Stimulated activated CD8-positive, alpha-beta memory T cell treated with anti-CD3 and anti-CD28 coated beads, Interleukin-15, amount 100 ng/mL, for 48 hours (primary cell): ENCODE measurements around the gene P3H3.

Source experiments
- DNase-seq, 2 donors: peaks; one replicate each; pipeline ENCODE4 v3.0.0-alpha.2; 2020; ENCODE audit warnings: low read depth in 2 of 2

Gene P3H3

DNA sequence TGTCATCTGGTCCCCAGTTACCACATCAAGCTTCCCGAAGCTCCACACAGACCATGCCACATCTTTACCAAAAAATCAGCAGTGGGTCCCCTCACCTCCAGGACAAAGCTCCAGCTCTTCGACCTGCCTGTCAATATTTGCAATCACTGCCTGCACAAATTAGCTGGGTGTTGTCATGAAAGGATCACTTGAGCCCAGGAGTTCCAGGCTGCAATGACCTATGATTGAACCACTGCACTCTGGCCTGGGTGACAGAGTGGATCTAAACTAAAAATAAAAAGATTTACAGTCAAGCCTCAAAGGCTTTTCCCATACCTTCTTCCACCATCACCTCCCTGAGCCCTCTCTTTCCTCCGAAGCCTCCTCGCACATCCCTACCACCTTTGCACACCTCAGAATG is 31.6 kb upstream of the P3H3 start:
- no peak for DNase-seq

DNA sequence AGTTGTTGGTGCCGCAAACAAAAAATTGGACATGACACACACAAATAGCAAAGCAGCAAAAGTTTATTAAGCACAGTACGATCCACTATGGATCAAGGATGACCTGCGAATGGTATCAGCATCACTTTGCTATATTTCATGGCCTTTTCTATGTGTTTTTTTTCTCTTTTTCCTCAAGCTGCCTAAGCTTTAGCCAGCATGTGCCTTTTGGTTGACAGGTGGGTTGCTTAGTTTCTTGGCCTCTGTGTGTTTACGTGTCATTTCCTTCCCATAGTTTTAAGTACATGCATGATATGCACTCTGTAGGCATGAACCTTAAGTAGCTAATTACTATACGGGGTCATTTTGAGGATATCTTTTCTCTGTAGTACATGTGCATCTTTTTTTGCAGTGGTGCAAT is 29.1 kb upstream of the P3H3 start:
- no peak for DNase-seq

DNA sequence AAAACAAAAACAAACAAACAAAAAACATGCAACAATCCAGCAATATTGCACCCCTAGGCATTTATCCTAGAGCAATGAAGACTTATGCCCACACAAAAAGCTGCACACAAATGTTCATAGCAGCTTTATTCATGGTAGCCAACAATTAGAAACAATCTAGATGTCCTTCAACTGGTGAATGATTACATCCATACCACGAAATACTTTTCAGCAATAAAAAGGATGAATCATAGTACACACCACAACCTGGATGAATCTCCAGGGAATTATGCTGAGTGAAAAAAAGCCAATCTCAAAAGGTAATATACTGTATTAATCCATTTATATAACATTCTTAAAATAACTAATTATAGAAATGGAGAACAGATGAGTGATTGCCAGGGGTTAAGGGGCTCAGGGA is 21.0 kb upstream of the P3H3 start:
- DNase-seq: no peak

DNA sequence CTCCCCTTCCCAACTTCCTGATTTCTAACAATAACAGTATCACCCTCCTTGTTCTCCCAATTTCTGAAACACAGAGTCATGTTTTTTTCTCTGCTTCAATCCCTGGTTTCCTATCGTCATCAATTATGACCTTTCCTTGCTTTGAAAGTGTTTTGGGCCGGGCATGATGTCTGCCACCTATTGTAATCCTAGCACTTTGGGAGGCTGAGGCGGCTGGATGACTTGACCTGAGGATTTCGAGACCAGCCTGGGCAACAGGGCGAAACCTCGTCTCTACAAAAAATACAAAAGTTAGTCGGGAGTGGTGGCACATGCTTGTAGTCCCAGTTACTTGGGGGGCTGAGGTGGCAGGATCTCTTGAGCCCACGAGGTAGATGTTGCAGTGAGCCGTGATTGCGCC is 19.2 kb upstream of the P3H3 start:
- DNase-seq: no peak

DNA sequence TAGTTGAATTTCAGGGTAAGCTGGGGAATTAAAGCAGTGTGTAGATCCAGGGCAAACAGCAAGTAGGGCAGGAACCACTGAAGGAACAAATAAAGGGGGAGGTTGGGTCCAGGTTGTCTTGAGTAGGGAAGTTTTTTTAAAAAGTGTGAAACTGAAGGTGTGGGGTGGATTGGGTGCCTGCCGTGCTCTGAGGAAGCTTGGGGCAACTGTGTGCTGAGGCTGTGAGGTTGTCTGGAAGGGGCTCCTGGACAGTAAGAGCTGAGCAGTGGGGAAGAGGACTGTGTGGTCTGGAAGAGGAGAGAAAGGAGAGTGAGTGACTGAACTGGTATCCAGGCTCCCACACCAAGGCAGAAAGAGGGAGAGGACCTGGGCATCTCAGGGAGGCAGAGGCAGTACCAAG is 17.4 kb upstream of the P3H3 start:
- DNase-seq: no peak

DNA sequence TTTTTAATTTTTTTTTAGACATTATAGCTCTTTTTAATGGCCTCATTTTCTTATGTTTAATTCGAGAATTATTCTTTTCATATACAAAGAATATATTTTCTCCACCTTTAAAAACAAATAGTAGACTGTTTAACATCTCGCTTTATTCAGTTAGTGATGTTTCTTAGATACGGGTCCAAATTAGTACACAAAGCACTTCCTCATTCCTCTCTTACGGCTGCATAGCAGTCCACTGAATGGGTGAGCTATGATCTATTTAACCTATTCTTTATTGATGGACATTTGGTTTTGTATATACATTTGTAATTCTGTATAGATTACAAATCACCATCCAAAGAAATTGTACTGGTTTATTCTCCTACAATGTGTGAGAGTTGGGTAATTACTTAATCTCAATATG is 14.8 kb upstream of the P3H3 start:
- DNase-seq: no peak

DNA sequence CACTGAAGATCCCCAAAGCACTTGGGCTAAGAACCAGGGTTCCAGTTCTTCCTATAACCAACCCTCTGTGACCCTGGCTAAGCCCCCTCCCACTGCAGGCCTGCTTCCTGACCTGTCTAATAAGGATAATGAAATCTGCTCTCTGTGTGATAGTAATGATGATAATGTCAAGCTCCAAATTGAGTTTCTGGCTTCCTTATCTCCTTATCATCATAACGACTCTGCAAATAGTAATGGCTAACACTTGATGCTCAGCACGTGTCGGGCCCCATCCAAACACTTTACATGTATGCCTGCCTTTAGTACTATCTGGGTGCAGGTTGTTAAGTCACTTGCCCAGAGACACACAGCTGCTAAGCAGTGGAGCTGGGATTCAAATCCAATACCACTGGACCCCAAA is 11.6 kb upstream of the P3H3 start:
- DNase-seq: no peak

DNA sequence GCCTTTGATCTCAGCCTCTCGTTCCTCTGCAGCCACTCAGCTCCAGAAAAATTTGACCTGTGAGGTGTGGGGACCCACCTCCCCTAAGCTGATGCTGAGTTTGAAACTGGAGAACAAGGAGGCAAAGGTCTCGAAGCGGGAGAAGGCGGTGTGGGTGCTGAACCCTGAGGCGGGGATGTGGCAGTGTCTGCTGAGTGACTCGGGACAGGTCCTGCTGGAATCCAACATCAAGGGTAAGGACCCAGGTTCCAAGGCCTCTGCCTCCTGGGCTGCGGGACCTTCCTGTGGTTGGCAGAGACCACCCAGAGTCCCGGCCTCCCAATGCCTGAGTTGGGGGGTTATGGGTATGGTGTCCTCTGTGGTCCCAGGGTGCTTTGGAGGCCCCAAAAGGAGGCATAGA is 11.1 kb upstream of the P3H3 start:
- DNase-seq: no peak

DNA sequence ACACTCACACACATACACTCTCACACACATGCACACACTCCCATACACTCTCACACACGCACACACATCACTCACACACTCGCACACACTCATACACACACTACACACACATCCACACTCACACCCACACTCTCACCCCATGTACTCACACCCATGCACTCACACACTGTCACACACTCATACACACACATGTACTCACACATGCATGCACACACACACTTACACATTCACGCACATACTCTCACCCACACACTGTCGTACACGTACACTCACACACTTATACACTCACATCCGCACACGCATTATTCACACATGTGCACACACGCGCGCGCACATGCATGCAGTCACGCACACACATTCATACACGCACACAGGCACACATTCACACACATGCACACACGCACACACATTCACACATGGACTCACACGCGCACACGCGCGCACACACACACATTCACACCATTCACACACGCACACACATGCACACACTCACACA is 10.5 kb upstream of the P3H3 start:
- no peak for DNase-seq

DNA sequence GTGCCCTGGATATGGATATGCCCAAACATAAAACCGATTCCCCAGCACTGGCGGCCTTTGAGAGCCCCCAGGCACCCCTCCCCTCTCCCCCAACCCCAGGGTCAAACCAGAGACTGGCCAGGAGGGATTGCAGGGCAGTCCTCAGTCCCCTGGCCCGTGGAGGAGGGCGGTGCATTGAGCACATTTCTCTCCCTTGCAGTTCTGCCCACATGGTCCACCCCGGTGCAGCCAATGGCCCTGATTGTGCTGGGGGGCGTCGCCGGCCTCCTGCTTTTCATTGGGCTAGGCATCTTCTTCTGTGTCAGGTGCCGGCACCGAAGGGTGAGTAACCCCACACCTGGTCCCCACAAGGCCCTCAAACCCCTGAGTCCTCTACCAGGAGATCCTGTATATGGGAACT is 10.0 kb upstream of the P3H3 start:
- DNase-seq: no peak

DNA sequence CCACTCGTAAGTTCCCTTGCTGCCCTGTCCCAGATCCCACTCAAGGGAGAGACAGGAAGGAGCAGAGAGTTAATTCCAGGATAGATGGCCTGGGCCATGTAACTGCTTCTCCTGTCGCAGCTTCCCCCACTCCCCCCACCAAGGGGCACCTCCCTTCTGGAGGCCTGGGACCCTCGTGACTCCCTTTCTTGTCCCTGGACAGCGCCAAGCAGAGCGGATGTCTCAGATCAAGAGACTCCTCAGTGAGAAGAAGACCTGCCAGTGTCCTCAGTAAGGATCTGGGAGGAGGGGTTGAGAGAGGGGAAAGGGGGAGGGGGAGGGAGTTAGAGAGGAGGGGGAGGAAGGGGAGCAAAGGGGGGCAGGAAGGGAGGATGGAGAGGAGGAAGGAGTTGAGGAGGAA is 9.6 kb upstream of the P3H3 start:
- no peak for DNase-seq

DNA sequence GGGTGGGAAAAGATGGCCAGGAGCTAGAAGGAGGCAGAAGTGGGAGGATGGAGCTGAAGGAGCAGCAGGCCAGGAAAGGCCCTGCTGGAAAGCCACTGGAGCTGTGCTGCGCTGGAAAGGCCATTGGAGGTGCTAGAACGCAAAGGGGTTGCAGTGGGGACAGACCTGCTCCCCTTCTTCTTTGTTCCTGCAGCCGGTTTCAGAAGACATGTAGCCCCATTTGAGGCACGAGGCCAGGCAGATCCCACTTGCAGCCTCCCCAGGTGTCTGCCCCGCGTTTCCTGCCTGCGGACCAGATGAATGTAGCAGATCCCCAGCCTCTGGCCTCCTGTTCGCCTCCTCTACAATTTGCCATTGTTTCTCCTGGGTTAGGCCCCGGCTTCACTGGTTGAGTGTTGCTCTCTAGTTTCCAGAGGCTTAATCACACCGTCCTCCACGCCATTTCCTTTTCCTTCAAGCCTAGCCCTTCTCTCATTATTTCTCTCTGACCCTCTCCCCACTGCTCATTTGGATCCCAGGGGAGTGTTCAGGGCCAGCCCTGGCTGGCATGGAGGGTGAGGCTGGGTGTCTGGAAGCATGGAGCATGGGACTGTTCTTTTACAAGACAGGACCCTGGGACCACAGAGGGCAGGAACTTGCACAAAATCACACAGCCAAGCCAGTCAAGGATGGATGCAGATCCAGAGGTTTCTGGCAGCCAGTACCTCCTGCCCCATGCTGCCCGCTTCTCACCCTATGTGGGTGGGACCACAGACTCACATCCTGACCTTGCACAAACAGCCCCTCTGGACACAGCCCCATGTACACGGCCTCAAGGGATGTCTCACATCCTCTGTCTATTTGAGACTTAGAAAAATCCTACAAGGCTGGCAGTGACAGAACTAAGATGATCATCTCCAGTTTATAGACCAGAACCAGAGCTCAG is 8.8 kb upstream of the P3H3 start:
- no peak for DNase-seq

DNA sequence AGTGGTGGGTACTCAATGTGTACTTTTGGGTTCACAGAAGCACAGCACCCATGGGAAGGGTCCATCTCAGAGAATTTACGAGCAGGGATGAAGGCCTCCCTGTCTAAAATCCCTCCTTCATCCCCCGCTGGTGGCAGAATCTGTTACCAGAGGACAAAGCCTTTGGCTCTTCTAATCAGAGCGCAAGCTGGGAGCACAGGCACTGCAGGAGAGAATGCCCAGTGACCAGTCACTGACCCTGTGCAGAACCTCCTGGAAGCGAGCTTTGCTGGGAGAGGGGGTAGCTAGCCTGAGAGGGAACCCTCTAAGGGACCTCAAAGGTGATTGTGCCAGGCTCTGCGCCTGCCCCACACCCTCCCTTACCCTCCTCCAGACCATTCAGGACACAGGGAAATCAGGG is 8.0 kb upstream of the P3H3 start:
- DNase-seq: no peak

DNA sequence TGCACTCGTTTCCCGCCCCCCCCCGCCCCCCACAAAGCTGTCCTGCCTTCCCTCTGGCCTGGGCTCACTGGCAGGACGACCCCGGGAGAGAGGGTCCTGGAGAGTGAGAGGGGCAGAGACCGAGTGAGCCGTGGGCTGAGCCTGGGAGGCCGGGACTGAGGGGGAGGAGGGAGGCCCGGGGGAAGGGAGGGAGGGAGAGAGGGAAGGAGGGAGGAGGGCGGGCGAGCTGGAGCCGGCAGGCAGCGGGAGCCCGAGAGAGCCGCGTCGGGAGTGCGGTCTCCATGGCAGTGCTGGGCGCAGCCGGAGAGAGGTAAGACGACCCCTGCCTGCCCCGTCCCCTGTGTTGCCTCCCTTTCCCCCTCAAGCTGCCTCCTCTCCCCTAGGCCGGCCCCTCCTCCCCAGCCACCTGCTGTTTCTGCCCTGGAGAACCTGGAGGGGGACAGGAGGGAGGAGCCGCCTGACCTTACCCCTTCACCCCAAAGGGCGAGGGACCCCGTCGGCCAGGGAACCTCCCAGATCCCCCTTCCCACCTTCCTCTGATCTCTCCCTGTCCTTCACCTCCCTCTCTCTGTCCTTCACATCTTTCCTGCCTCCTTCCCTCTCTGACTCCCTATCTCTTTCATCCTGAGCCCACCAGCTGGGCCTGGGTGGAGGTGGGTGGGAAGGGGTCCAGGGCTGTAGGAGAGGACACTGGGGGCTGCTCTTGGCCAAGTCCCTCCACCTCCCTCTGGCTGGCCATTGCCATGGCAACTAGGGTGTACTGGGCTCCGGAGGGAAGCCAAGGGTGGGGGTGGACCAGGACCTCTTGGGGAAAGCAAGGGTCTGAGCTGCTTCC is 6.4 kb upstream of the P3H3 start, which contains the start of gene GPR162:
Gene GPR162, plus strand, starts transcription at position 231 of the 835 bp plus-strand sequence. CDS start 2,078 bp downstream, outside the sequence.
- no peak for DNase-seq

DNA sequence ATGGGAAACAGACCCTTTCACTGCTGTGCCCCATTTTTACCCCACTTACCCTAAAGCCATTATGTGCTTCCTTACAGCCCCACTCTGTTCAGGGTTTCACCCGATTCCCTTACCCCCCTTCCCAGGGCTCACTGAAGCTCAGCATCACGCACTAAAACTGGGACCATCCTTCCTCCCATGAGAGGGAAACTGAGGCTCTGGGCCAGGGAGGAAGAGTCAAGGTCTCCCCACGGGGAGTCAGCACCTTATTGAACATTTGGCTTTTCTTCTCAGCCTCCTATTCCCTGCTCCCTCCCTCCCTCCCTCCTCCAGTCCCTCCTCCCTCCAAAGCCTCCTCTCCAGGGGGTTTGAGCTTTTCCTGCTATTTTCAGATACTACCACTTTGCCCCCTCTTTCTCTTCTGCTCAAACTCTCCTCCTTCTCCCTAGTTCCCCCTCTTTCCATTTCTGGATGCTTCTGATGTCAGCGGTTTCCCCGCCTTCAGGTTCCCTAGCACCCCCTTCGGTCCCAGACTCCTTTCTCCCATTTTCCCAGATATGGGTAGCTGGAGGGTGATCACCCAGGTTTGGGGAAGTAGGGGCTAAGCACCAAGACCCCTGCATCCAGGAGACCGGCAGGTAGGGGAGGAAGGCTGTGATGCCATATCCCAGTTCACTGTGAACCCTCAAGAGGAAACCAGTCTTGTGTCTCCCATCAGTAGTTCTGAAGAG is 5.6 kb upstream of the P3H3 start:
- no peak for DNase-seq

DNA sequence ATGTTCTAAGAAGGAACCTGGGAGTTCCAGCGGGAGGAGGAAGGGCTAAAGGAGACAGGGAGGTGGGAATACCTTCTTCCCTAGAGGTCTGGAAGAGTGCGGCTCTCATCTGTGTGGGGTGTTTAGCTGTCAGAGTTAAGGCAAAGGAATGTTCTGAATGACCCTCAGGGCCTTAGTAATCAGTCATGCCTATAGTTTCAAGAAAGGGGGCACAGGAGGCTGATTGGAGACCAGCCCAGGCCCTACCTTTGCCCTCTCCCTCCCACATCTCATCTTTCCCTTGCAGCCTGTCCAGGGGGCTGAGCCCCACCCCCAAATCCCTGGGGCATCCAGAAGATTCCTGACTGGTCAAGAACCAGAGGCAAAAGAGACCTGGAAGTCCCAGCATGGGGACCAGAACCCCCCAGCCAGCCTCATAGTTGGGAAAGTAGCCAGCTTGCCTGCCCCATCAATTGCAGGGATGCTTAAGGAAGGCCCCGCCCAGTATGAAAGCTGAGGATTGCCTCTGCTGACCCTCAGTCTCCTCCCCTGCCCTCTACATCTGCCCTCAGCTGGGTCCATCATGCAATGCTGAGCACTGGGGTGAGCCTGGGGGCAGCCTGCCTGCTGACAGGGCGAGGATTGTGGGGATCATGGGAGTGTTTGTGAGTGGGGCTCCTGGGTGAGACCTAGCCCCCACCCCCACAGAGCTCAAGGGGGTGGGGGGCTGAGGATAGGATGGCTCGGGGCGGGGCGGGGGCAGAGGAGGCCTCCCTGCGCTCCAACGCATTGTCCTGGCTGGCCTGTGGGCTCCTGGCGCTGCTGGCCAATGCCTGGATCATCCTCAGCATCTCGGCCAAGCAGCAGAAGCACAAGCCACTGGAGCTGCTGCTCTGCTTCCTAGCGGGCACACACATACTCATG is 4.8 kb upstream of the P3H3 start:
- no peak for DNase-seq

DNA sequence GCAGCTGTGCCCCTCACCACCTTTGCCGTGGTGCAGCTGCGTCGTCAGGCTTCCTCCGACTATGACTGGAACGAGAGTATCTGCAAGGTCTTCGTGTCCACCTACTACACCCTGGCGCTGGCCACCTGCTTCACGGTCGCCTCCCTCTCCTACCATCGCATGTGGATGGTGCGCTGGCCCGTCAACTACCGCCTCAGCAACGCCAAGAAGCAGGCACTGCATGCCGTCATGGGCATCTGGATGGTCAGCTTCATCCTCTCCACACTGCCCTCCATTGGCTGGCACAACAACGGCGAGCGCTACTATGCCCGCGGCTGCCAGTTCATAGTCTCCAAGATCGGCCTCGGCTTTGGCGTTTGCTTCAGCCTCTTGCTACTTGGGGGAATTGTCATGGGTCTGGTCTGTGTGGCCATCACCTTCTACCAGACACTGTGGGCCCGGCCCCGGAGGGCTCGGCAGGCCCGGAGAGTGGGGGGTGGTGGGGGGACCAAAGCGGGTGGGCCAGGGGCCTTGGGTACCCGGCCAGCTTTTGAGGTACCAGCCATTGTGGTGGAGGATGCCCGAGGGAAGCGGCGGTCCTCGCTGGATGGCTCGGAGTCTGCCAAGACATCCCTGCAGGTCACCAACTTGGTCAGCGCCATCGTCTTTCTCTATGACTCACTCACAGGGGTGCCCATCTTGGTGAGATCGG is 4.0 kb upstream of the P3H3 start:
- DNase-seq: no peak

DNA sequence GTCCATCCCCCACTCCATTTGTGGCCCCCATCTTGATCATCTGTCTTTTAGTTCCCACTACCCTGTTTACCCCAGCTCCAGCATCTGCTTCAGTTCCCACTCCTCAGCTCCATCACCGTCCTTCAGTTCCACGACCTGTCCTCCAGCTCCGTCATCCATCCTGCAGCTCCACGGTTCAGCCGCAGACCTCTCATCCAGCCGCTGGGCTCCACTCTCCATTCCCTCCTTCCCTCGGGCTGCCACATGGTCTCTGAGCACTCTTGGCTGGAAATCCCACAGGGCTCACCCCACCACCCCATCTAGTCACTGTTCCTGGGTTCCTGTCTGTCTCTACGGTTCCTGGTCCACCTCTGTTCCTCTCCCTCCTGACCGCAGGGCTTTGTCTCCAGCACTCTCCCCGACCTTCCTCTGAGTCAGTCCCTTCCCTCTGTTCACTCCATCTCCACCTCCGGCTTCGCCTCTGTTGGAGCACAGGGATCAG is 3.3 kb upstream of the P3H3 start:
- no peak for DNase-seq

DNA sequence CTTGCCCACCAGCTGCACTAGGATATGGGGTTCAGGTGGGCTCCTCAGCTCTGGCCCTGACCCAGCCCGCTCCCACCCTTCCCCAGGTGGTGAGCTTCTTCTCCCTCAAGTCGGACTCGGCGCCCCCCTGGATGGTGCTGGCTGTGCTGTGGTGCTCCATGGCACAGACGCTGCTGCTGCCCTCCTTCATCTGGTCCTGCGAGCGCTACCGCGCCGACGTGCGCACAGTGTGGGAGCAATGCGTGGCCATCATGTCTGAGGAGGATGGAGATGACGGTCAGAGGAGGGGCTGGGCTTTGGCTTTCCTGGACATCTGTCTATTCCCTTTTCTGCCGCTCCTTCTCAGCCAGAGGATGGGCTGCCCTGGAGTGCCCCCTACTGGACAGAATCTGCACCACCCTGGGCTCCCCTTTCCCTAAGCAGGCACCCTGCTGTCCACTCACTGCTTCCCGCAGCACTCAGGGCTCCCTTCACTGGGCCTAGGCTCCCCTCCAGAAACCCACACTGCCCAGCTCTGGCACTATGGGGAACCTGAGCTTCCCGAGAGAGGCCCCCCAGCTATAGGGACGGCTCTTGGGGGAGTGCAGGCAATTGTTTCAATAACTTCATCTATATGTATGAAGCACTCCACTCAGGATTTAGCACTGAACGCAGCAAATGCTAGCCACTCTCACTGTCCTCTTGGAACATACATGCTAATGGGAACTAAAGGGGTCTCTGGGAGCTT is 2.6 kb upstream of the P3H3 start:
- peak; percentile 57 to 64 for DNase-seq
